PFSK-1 (cell line): ENCODE measurements around the gene PLXDC2.

ENCODE experiments used
- FOXP2 ChIP-seq: optimal IDR thresholded peaks from 2 replicates; pipeline ENCODE3; 2011; ENCODE audit warnings: borderline replicate concordance, control low read depth, inconsistent platforms; ENCODE audit not compliant: insufficient read depth; ENCODE audit errors: extremely low read length, extremely low read depth
- POLR2AphosphoS5 ChIP-seq: IDR thresholded peaks from 2 replicates; pipeline ENCODE4 v1.6.1; 2012; ENCODE audit warnings: low read depth, mild to moderate bottlenecking, control low read depth, low read length, moderate library complexity
- SIN3A ChIP-seq: IDR thresholded peaks from 2 replicates; pipeline ENCODE4 v1.6.1; 2012; ENCODE audit warnings: mild to moderate bottlenecking, low read length, moderate library complexity, borderline replicate concordance; ENCODE audit not compliant: insufficient read depth
- TAF1 ChIP-seq: IDR thresholded peaks from 2 replicates; pipeline ENCODE4 v1.6.1; 2012; ENCODE audit warnings: low read length, control low read depth, borderline replicate concordance; ENCODE audit not compliant: insufficient read depth
- TF ChIP-seq, protein P1 (sequence below), 2 experiments: IDR thresholded peaks; 2 replicates each; pipeline versions ENCODE4 v1.6.1 to v1.8.0; 2011 to 2012; ENCODE audit warnings: low read depth in 2 of 2, low read length in 2 of 2, control low read depth in 1 of 2, inconsistent platforms in 1 of 2, mild to moderate bottlenecking in 1 of 2, moderate library complexity in 1 of 2; ENCODE audit not compliant: insufficient read depth in 1 of 2

- no peak for TF ChIP-seq SIN3A
- no peak for TF ChIP-seq POLR2AphosphoS5
- no peak for TF ChIP-seq TAF1
- TF ChIP-seq, protein P1, sequence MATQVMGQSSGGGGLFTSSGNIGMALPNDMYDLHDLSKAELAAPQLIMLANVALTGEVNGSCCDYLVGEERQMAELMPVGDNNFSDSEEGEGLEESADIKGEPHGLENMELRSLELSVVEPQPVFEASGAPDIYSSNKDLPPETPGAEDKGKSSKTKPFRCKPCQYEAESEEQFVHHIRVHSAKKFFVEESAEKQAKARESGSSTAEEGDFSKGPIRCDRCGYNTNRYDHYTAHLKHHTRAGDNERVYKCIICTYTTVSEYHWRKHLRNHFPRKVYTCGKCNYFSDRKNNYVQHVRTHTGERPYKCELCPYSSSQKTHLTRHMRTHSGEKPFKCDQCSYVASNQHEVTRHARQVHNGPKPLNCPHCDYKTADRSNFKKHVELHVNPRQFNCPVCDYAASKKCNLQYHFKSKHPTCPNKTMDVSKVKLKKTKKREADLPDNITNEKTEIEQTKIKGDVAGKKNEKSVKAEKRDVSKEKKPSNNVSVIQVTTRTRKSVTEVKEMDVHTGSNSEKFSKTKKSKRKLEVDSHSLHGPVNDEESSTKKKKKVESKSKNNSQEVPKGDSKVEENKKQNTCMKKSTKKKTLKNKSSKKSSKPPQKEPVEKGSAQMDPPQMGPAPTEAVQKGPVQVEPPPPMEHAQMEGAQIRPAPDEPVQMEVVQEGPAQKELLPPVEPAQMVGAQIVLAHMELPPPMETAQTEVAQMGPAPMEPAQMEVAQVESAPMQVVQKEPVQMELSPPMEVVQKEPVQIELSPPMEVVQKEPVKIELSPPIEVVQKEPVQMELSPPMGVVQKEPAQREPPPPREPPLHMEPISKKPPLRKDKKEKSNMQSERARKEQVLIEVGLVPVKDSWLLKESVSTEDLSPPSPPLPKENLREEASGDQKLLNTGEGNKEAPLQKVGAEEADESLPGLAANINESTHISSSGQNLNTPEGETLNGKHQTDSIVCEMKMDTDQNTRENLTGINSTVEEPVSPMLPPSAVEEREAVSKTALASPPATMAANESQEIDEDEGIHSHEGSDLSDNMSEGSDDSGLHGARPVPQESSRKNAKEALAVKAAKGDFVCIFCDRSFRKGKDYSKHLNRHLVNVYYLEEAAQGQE (IDR thresholded peaks at IDR 0.05; ENCODE audit: insufficient read depth in 1 of 2, low read depth in 2 of 2, low read length in 2 of 2): no peak
- TF ChIP-seq FOXP2: no peak
Measured at GRCh38 chr10:19832699-19833098, 16.5 kb downstream of the PLXDC2 start.
